GM19023 (cell line): ENCODE measurements around the gene TOB2.

ENCODE experiments used
- ATAC-seq: cut with Tn5 transposase; IDR thresholded peaks from one replicate; pipeline ENCODE4 v1.9.1; 2021; ENCODE audit warnings: mild to moderate bottlenecking, moderate library complexity; ENCODE audit not compliant: unreplicated experiment

The TOB2 gene

GRCh38 chr22:41394012-41394356 is 52.6 kb downstream of the TOB2 start:
- no peak for ATAC-seq

GRCh38 chr22:41387341-41387740 is 59.3 kb downstream of the TOB2 start:
- no peak for ATAC-seq

GRCh38 chr22:41384128-41384527 is 62.5 kb downstream of the TOB2 start:
- no peak for ATAC-seq
